ENCODE measurements around the gene LINGO3.

The LINGO3 gene

DNA sequence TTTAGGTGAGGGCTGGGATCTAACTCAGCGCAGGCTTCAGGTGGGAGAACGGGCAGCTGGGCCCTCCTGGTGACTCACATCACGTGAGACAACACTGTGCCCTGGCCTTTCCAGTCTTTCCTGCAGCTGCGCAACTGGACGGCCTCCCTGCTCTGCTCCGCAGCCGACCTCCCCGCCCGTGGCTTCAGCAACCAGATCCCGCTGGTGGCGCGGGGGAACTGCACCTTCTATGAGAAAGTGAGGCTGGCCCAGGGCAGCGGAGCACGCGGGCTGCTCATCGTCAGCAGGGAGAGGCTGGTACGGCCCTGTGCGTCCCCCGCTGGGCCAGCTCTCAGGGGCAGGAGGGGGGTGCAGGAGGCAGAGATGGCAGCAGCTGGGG, 29.4 kb upstream of the LINGO3 start:
- peaks cover 40% of the 10 kb centered on the region for H3K36me3 ChIP-seq
- H3K4me3 ChIP-seq (ENCODE audit: low read depth, low read length): no peak overlapping the region
- DNase-seq: no peak
- no peak overlapping the region for H3K27ac ChIP-seq
- TF ChIP-seq, protein P1, sequence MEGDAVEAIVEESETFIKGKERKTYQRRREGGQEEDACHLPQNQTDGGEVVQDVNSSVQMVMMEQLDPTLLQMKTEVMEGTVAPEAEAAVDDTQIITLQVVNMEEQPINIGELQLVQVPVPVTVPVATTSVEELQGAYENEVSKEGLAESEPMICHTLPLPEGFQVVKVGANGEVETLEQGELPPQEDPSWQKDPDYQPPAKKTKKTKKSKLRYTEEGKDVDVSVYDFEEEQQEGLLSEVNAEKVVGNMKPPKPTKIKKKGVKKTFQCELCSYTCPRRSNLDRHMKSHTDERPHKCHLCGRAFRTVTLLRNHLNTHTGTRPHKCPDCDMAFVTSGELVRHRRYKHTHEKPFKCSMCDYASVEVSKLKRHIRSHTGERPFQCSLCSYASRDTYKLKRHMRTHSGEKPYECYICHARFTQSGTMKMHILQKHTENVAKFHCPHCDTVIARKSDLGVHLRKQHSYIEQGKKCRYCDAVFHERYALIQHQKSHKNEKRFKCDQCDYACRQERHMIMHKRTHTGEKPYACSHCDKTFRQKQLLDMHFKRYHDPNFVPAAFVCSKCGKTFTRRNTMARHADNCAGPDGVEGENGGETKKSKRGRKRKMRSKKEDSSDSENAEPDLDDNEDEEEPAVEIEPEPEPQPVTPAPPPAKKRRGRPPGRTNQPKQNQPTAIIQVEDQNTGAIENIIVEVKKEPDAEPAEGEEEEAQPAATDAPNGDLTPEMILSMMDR (IDR thresholded peaks at IDR 0.05; ENCODE audit: low read depth, low read length): no peak
- H3K27me3 ChIP-seq (ENCODE audit: insufficient read depth, low read depth, severe bottlenecking): no peaks in the 10 kb centered on the region
- H3K9me3 ChIP-seq (ENCODE audit: severe bottlenecking): no peaks in the 10 kb centered on the region

DNA sequence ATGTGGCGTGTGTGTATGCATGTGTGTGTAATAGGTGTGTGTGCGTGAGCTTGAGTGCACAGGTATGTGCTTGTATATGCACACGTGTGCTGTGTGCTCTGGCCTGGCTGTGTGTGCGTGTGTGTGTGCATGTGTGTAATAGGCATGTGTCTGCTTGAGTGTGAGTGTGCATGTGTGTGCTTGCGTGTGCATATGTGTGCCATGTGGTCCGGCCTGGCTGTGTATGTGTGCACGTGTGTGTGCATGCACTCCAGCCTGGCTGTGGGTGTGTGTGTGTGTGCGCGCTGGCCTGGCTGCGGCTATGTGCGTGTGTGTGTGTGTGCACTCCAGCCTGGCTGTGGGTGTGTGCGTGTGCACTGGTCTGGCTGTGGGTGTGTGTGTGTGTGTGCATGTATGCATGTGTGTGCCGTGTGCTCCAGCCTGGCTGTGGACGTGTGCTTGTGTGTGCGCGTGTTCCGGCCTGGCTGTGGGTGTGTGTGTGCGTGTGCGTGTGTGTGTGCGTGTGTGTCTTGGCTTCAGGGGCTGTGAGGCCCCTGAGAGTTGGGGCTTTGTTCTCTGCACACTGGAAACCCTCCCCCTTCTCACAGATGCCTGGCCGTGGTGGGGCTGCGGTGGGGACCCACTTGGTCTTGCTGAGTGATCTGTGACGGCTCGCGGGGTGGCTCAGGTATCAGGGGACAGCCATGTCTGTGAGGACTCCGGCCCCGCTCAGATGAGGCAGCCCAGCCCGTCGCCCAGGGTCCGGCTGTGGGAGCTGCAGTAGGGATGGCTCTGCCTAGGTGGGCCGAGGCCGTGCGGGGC, 28.8 kb upstream of the LINGO3 start:
- H3K4me3 ChIP-seq (ENCODE audit: low read depth, low read length): no peak overlapping the region
- no peaks in the 10 kb centered on the region for H3K9me3 ChIP-seq (ENCODE audit: severe bottlenecking)
- no peaks in the 10 kb centered on the region for H3K27me3 ChIP-seq (ENCODE audit: insufficient read depth, low read depth, severe bottlenecking)
- no peak for DNase-seq
- no peak overlapping the region for H3K27ac ChIP-seq
- TF ChIP-seq, protein P1 (IDR thresholded peaks at IDR 0.05; ENCODE audit: low read depth, low read length): no peak
- H3K36me3 ChIP-seq: peaks cover 40% of the 10 kb centered on the region

DNA sequence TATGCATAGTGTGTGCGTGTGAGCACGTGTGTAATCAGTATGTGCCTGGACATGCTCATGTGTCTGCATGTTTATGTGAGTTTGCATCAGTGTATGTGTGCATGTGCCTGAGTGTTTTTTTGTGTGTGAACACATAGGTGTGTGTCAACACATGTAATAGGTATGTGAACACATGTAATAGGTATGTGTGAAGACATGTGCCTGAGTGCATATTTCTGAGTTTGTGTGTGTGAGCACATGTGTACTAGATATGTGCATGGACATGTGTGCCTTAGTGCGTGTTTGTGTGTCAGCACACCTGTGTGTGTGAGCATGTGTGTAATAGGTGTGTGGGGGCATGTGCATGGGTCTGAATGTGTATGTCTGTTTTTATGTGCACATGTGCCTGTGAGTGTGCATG, 27.9 kb upstream of the LINGO3 start:
- Histone ChIP-seq H3K27ac (no peak overlapping the region), H3K9me3 (ENCODE audit: severe bottlenecking) (no peaks in the 10 kb centered on the region), H3K4me3 (ENCODE audit: low read depth, low read length) (no peak overlapping the region), H3K27me3 (ENCODE audit: insufficient read depth, low read depth, severe bottlenecking) (no peaks in the 10 kb centered on the region), H3K36me3 (peaks cover 35% of the 10 kb centered on the region)
- no peak for DNase-seq
- TF ChIP-seq, protein P1 (IDR thresholded peaks at IDR 0.05; ENCODE audit: low read depth, low read length): no peak

DNA sequence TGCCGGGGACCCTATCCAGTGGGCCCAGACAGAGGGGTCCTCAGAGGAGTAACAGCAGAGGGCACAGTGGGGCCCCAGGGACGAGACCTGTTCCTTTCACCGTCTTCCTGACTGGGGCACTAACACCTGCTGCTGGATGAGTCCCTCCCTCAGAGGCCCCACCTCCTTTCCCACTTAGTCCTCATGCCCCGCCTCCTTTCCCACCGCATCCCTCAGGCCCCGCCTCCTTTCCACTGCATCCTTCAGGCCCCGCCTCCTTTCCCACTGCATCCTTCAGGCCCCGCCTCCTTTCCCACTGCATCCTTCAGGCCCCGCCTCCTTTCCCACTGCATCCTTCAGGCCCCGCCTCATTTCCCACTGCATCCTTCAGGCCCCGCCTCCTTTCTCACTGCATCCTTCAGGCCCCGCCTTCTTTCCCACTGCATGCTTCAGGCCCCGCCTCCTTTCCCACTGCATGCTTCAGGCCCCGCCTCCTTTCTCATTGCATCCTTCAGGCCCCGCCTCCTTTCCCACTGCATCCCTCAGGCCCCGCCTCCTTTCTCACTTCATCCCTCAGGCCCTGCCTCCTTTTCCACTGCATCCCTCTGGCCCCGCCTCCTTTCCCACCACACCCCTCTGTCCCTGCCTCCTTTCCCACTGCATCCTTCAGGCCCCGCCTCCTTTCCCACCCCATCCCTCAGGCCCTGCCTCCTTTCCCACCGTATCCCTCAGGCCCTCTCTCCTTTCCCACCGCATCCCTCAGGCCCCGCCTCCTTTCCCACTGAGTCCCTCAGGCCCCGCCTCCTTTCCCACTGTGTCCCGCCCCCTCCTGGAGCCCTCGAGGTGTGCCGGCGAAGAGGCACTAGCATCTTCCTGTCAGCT, 27.3 kb upstream of the LINGO3 start:
- Histone ChIP-seq H3K4me3 (ENCODE audit: low read depth, low read length) (no peak overlapping the region), H3K9me3 (ENCODE audit: severe bottlenecking) (no peaks in the 10 kb centered on the region), H3K27me3 (ENCODE audit: insufficient read depth, low read depth, severe bottlenecking) (no peaks in the 10 kb centered on the region), H3K27ac (no peak overlapping the region), H3K36me3 (peaks cover 33% of the 10 kb centered on the region)
- TF ChIP-seq, protein P1 (IDR thresholded peaks at IDR 0.05; ENCODE audit: low read depth, low read length): no peak
- no peak for DNase-seq

DNA sequence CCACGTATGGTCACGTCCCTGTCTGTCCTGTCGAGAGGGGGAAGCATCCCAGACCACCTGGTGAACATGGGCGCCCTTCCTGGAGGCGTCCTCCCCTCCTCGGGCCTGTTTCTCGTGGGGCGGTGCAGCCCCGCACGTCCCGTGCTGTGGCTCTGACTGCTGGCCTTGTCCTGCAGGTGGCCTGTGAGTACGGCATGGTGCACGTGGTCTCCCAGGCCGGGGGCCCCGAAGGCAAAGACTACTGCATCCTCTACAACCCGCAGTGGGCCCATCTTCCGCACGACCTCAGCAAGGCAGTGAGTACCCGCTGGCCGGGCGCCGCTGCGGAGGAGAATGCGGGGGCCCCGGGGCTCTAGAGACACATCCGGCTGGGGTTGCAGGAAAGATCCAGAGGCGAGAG, 26.5 kb upstream of the LINGO3 start:
- no peaks in the 10 kb centered on the region for H3K9me3 ChIP-seq (ENCODE audit: severe bottlenecking)
- no peak overlapping the region for H3K27ac ChIP-seq
- peaks cover 26% of the 10 kb centered on the region for H3K36me3 ChIP-seq
- H3K4me3 ChIP-seq (ENCODE audit: low read depth, low read length): no peak overlapping the region
- no peak for DNase-seq
- TF ChIP-seq, protein P1 (IDR thresholded peaks at IDR 0.05; ENCODE audit: low read depth, low read length): no peak
- H3K27me3 ChIP-seq (ENCODE audit: insufficient read depth, low read depth, severe bottlenecking): no peaks in the 10 kb centered on the region

Data from WERI-Rb-1 (cell line).